Testis (tissue), 3 donors: ENCODE results near the gene OPRL1. TPM values are rescaled to one million over a fixed set of nuclear protein-coding genes. Genes with fewer than 3 reads are reported as not detected.
A peak's percentile ranks its signal among the peaks of the same experiment; 100 is the strongest.

ENCODE experiments used
- DNase-seq: peaks from one replicate; pipeline ENCODE4 v3.0.0-alpha.2; 2019
- H3K27ac ChIP-seq, 2 donors: fragments of 200-600 bp; sonication (generic); one replicate each; pipeline ENCODE4 v1.5.1; 2019
- H3K27me3 ChIP-seq: fragments of 200-600 bp; sonication (generic); one replicate; pipeline ENCODE4 v1.5.1; 2019
- H3K36me3 ChIP-seq: fragments of 200-600 bp; sonication (generic); one replicate; pipeline ENCODE4 v1.5.1; 2017; ENCODE audit warnings: low read depth; ENCODE audit errors: missing control alignments
- H3K4me1 ChIP-seq: fragments of 200-600 bp; sonication (generic); one replicate; pipeline ENCODE4 v1.5.1; 2019
- H3K4me3 ChIP-seq, 2 donors: fragments of 200-600 bp; sonication (generic); one replicate each; pipeline ENCODE4 v1.5.1; 2017 to 2019
- H3K9me3 ChIP-seq: fragments of 200-600 bp; sonication (generic); one replicate; pipeline ENCODE4 v1.5.1; 2017
- POLR2A ChIP-seq: fragments of 450-650 bp; IDR thresholded peaks from one replicate; pipeline ENCODE4 v1.6.1; 2017; ENCODE audit warnings: antibody characterized with exemption, mild to moderate bottlenecking, moderate library complexity
- WGBS, 2 donors: methylation state at CpG; one replicate each; pipeline ENCODE4 v1.1.5; 2018; 5-methylcytosine and 5-hydroxymethylcytosine counted together
- intact Hi-C: fragments of 100-400 bp; cut with DNase I; formaldehyde crosslinking; loops from one replicate; pipeline ENCODE4 v1.15.1; 2023; ENCODE audit warnings: low total_unique reads
- polyA plus RNA-seq: library from polyadenylated mRNA; stranded (reverse); fragments of 350-450 nt; fragmentation: Illumina TruSeq; extraction: RNeasy Lipid Tissue Mini Kit (QIAGEN cat#74804); gene quantifications from one replicate; pipeline ENCODE4 v1.2.3, GENCODE V29; 2014; ENCODE audit warnings: low read depth, low replicate concordance; ENCODE audit not compliant: insufficient read depth
- total RNA-seq, 2 donors: library from RNA; depleted of rRNA; stranded (reverse); fragments of >200 nt; gene quantifications; one replicate each; pipeline ENCODE4 v1.2.3, GENCODE V29; 2016
- TF ChIP-seq, protein P1 (sequence below), 3 experiments: fragments of 450-650 bp in 2 of 3; fragments of 200-600 bp in 1 of 3; sonication (generic) in 1 of 3; IDR thresholded peaks; one replicate each; pipeline ENCODE4 v1.5.1; 2016 to 2019; ENCODE audit warnings: antibody characterized with exemption in 3 of 3, mild to moderate bottlenecking in 2 of 3, moderate library complexity in 1 of 3

The OPRL1 gene
- total and polyA plus RNA-seq, 3 donors from 2014 or later = 6.0 to 9.4 (median 7.7) TPM

DNA sequence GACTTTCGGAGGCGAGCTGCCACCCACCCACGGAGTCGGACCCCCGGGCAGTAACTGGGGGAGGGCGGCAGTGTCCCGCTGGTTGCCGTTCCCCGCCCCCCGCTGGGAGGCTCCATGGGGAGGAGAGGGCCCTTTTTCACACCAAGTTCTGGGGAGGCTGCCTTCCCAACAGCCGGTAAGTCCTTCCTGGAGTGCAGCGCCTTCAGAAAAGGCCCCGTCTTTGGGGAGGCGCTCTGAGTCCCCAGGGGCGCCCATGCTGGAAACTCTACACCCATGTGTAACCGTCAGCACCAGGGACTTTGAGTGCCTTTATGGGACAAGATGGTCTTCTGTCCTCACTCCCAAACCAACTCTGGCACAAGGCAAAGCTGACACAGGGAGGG lies 30.0 kb upstream of the OPRL1 start:
- H3K4me1 ChIP-seq = peaks cover 8% of the 10 kb centered on the region
- H3K4me3 ChIP-seq = peak overlapping the region; percentile 2 to 29
- intact Hi-C loops = no loop called here
- no peaks in the 10 kb centered on the region for H3K36me3 ChIP-seq
- no peak for DNase-seq
- TF ChIP-seq, protein P1, sequence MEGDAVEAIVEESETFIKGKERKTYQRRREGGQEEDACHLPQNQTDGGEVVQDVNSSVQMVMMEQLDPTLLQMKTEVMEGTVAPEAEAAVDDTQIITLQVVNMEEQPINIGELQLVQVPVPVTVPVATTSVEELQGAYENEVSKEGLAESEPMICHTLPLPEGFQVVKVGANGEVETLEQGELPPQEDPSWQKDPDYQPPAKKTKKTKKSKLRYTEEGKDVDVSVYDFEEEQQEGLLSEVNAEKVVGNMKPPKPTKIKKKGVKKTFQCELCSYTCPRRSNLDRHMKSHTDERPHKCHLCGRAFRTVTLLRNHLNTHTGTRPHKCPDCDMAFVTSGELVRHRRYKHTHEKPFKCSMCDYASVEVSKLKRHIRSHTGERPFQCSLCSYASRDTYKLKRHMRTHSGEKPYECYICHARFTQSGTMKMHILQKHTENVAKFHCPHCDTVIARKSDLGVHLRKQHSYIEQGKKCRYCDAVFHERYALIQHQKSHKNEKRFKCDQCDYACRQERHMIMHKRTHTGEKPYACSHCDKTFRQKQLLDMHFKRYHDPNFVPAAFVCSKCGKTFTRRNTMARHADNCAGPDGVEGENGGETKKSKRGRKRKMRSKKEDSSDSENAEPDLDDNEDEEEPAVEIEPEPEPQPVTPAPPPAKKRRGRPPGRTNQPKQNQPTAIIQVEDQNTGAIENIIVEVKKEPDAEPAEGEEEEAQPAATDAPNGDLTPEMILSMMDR (IDR thresholded peaks at IDR 0.05) = no peak
- no peak for TF ChIP-seq POLR2A
- 20 to 25% methylated on average over 1 to 13 of the region's 16 CpGs for WGBS, 2 donors
- H3K27ac ChIP-seq = peak overlapping the region in 1 of 2 donors; percentile 30
- H3K9me3 ChIP-seq = no peaks in the 10 kb centered on the region
- H3K27me3 ChIP-seq = no peaks in the 10 kb centered on the region

DNA sequence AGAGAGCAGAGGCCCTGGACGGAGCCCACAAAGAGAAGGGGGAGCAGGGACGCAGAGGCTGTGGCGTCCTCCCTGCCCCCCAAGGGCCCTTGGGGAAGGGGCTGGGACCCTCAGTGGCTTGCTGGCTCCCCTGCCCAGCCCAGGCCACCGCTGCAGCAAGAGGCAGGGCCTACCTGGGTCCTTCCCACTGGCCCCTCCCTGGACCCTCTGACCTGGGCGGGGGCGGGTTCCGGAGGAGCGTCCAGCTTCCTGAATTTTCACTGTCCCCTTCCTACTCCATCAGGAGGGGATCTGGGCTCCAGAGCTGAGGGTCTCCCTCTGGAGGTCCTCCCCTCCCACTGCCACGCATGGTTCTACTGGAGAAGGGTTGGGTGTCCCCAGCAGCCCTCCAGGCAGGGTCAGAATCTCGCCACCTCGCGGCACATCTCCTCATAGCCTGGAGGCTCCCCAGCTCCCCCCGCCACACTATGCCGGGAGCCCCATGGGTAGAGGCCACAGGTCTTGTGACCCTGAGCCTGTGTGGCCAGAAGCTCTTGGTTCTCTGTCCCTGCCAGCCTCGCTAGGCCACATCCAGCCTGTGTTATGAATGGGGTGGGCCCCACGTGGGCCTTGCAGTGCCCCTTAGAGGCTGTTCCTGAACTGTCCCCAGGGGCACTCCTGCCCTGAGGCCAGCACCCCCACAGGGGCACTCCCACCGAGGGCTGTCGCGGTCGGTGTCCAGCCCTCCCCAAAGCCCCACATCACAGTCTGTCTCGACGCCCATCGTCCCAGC lies 29.4 kb upstream of the OPRL1 start:
- no peak for DNase-seq
- Histone ChIP-seq H3K27ac (peak overlapping the region in 1 of 2 donors; percentile 30), H3K4me3 (peak overlapping the region in 1 of 2 donors; percentile 29), H3K36me3 (no peaks in the 10 kb centered on the region), H3K4me1 (peaks cover 8% of the 10 kb centered on the region), H3K27me3 (no peaks in the 10 kb centered on the region), H3K9me3 (no peaks in the 10 kb centered on the region)
- TF ChIP-seq, protein P1 (IDR thresholded peaks at IDR 0.05) = no peak
- TF ChIP-seq POLR2A = no peak
- 59 to 65% methylated on average over 8 to 23 of the region's 23 CpGs for WGBS, 2 donors
- intact Hi-C loops = no loop called here

DNA sequence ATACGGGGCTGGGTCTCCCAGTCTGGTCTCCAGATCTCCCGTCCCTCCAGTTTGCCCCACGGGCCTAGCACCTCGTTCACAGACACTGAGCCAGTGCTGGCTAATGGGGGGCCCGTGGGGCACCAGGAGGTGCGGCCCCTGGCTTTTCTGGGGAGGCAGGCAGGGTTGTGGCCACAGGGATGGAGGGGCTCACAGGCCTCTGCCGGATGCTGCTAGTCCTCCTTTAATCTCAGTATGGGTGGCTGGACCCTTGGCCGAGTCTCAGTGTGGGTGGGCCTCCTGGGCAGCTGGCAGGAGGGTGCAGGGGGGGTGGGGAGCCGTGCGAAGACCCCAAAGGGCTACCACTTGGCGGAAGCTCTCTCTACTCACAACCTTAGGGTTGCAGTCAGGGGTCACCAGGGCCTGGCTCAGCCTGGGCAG lies 28.8 kb upstream of the OPRL1 start:
- Histone ChIP-seq H3K4me1 (peaks cover 12% of the 10 kb centered on the region), H3K4me3 (no peak overlapping the region), H3K9me3 (no peaks in the 10 kb centered on the region), H3K27me3 (no peaks in the 10 kb centered on the region), H3K27ac (peak overlapping the region in 1 of 2 donors; percentile 30), H3K36me3 (no peaks in the 10 kb centered on the region)
- WGBS, 2 donors = 87 to 88% methylated on average over 4 to 10 of the region's 11 CpGs
- intact Hi-C loops = no loop called here
- DNase-seq = no peak
- no peak for TF ChIP-seq POLR2A
- TF ChIP-seq, protein P1 (IDR thresholded peaks at IDR 0.05) = no peak

DNA sequence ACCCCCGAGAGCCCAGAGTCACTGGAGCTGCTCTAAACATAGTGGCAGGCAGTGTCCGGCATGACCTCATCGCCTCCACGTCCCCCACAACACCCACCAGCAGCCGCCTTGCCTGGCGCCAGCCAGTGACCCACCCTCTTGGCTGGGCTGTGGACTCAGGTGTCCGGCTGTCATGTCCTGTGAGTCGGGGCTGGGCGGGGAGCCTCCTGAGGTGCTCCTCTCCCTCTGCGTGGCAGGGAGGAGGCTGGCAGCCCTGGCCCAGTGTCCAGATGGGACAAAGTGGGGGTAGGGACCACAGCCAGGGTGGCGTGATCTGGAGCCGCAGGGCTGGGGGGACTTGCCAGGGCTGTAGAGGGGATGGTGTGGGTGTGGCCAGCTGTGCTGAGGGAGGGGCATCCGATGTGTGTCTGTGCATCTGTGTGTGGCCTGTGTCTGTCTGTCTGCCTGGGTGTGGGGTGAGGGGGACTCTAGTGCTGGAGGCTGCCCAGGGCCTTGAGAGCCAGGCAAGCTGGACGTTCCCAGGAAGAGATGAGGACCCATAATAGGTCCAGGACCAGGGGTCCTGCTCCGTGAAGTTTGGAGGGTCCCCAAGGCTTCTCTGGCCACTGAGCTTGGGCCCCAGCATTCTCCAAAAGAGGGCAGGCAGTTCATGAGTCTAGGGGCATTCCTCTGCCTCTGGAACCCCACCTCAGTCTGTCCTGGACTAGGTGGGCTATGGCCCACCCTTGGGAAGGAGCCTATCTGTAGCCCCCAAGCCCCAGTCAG lies 28.1 kb upstream of the OPRL1 start:
- no peak for DNase-seq
- 86 to 89% methylated on average over 9 to 15 of the region's 15 CpGs for WGBS, 2 donors
- Histone ChIP-seq H3K36me3 (no peaks in the 10 kb centered on the region), H3K4me3 (no peak overlapping the region), H3K27me3 (no peaks in the 10 kb centered on the region), H3K9me3 (no peaks in the 10 kb centered on the region), H3K4me1 (peaks cover 14% of the 10 kb centered on the region), H3K27ac (no peak overlapping the region)
- intact Hi-C loops = no loop called here
- TF ChIP-seq, protein P1 (IDR thresholded peaks at IDR 0.05) = no peak
- no peak for TF ChIP-seq POLR2A
